HepG2 (cell line): ENCODE results near the gene DAB2IP. TPM values are rescaled to one million over a fixed set of nuclear protein-coding genes. Genes with fewer than 3 reads are reported as not detected.

ENCODE experiments used
- ATAC-seq: fragments of 200-7000 bp; cut with Tn5 transposase; 3 replicates; pipeline ENCODE4 v1.9.1; 2020; ENCODE audit warnings: mild to moderate bottlenecking, moderate library complexity
- BruUV-seq: library from RNA; stranded (reverse); fragments of 400-500 nt; replicated peaks from 2 replicates; lab custom pipeline; 2021; lab: Mats Ljungman, UMichigan
- CTCF ChIA-PET: fragments of 300-600 bp; formaldehyde crosslinking; extraction: SDS; loops from one replicate; lab custom pipeline; 2021; ENCODE audit warnings: low total read pairs, inconsistent platforms, low intra/inter-chr PET ratio; lab: Yijun Ruan, JAX
- POLR2A ChIA-PET: fragments of 350-600 bp; sonication (Branson Sonifier 250); formaldehyde crosslinking; loops from one replicate; lab custom pipeline; 2020; ENCODE audit warnings: antibody characterized with exemption, inconsistent platforms; lab: Yijun Ruan, JAX
- DNase-seq: peaks from one replicate; pipeline ENCODE4 v3.0.0-alpha.2; 2015; ENCODE audit warnings: low spot score
- FAIRE-seq: peaks from 3 replicates; lab custom pipeline; 2011; peaks lifted over from hg19 to GRCh38; lab: Jason Lieb, UNC
- H2AFZ ChIP-seq: one replicate; pipeline ENCODE4 v1.6.1; 2011; ENCODE audit warnings: low read length, inconsistent platforms
- H3K27ac ChIP-seq: fragments of 300-600 bp; 3 replicates; pipeline ENCODE4 v1.8.0; 2011; ENCODE audit warnings: mixed run types, mild to moderate bottlenecking, mixed read lengths, low read length, inconsistent platforms; ENCODE audit not compliant: insufficient read depth; ENCODE audit errors: extremely low read length
- H3K27me3 ChIP-seq, 2 experiments: fragments of 200-600 bp in 1 of 2; 2 replicates in 1 of 2; 3 replicates in 1 of 2; pipeline versions ENCODE4 v1.6.0 to v1.8.0; 2011; ENCODE audit warnings: low read length in 2 of 2, mild to moderate bottlenecking in 2 of 2, moderate library complexity in 2 of 2, inconsistent platforms in 1 of 2; ENCODE audit not compliant: insufficient read depth in 2 of 2, control insufficient read depth in 1 of 2
- H3K36me3 ChIP-seq, 2 experiments: fragments of 200-600 bp in 1 of 2; replicated peaks in 1 of 2; 2 replicates in 1 of 2; 3 replicates in 1 of 2; pipeline versions ENCODE4 v1.5.1 to v1.8.0; 2011; ENCODE audit warnings: low read length in 2 of 2, inconsistent platforms in 1 of 2; ENCODE audit not compliant: insufficient read depth in 2 of 2, control insufficient read depth in 1 of 2
- H3K4me1 ChIP-seq: 2 replicates; pipeline ENCODE4 v1.5.1; 2012; ENCODE audit warnings: low read length, inconsistent platforms; ENCODE audit not compliant: insufficient read depth
- H3K4me2 ChIP-seq: 2 replicates; pipeline ENCODE4 v1.6.0; 2011; ENCODE audit warnings: low read depth, low read length, inconsistent platforms
- H3K4me3 ChIP-seq, 3 experiments: fragments of 200-600 bp in 1 of 3; sonication (generic), shearing (Covaris generic) in 1 of 3; replicated peaks in 1 of 3; 2 replicates each; pipeline ENCODE4 v1.5.1; 2011 to 2016; ENCODE audit warnings: low read length in 3 of 3, inconsistent platforms in 2 of 3, low read depth in 2 of 3, mild to moderate bottlenecking in 2 of 3, control low read depth in 1 of 3, mixed read lengths in 1 of 3; ENCODE audit not compliant: insufficient read depth in 1 of 3
- H3K79me2 ChIP-seq: one replicate; pipeline ENCODE4 v1.6.1; 2011; ENCODE audit warnings: low read length, inconsistent platforms; ENCODE audit not compliant: insufficient read depth
- H3K9ac ChIP-seq: 2 replicates; pipeline ENCODE4 v1.6.0; 2011; ENCODE audit warnings: mild to moderate bottlenecking, low read depth, low read length, inconsistent platforms; ENCODE audit not compliant: insufficient read depth
- H3K9me3 ChIP-seq: 2 replicates; pipeline ENCODE4 v1.5.1; 2012; ENCODE audit warnings: mild to moderate bottlenecking, low read length
- H4K20me1 ChIP-seq: 2 replicates; pipeline ENCODE4 v1.6.0; 2011; ENCODE audit warnings: inconsistent platforms, mild to moderate bottlenecking, low read length, moderate library complexity; ENCODE audit not compliant: insufficient read depth
- FOXP4 ChIP-seq: sonication (generic); formaldehyde crosslinking; IDR thresholded peaks from 2 replicates; pipeline ENCODE4 v1.4.0; 2020; ENCODE audit warnings: missing genetic modification reagents
- GPBP1L1 ChIP-seq: sonication (generic); formaldehyde crosslinking; IDR thresholded peaks from 2 replicates; pipeline ENCODE4 v1.5.0; 2020; ENCODE audit warnings: mild to moderate bottlenecking, missing genetic modification reagents
- HMGXB4 ChIP-seq, 2 experiments: sonication (generic) in 1 of 2; formaldehyde crosslinking in 1 of 2; IDR thresholded peaks; 2 replicates each; pipeline versions ENCODE4 v1.4.0 to v1.6.1; 2018 to 2020; ENCODE audit warnings: missing genetic modification reagents in 2 of 2, borderline replicate concordance in 1 of 2, low read depth in 1 of 2, mild to moderate bottlenecking in 1 of 2, missing biosample characterization in 1 of 2
- HNRNPLL ChIP-seq: fragments of 200-400 bp; formaldehyde crosslinking; IDR thresholded peaks from 2 replicates; pipeline ENCODE4 v1.6.1; 2017; ENCODE audit warnings: mild to moderate bottlenecking, low read depth, low read length; ENCODE audit not compliant: poor library complexity, severe bottlenecking
- KAT7 ChIP-seq: IDR thresholded peaks from 2 replicates; pipeline ENCODE4 v1.6.1; 2018; ENCODE audit warnings: borderline replicate concordance, missing compliant biosample characterization
- KLF16 ChIP-seq, 2 experiments: sonication (generic) in 1 of 2; formaldehyde crosslinking in 1 of 2; IDR thresholded peaks; 2 replicates each; pipeline versions ENCODE4 v1.6.1 to v1.8.0; 2016 to 2023; ENCODE audit warnings: missing genetic modification reagents in 2 of 2, missing compliant biosample characterization in 1 of 2
- NPAS2 ChIP-seq: sonication (generic); formaldehyde crosslinking; IDR thresholded peaks from 2 replicates; pipeline ENCODE4 v1.8.0; 2022; ENCODE audit warnings: mild to moderate bottlenecking, missing genetic modification reagents, borderline replicate concordance
- NR2F2 ChIP-seq: IDR thresholded peaks from 2 replicates; pipeline ENCODE4 v1.6.1; 2012; ENCODE audit warnings: low read depth, inconsistent platforms, borderline replicate concordance
- PCBP2 ChIP-seq: fragments of 200-400 bp; formaldehyde crosslinking; optimal IDR thresholded peaks from 2 replicates; pipeline ENCODE3; 2018; ENCODE audit warnings: low read length, low read depth; ENCODE audit not compliant: poor library complexity, severe bottlenecking
- SNAPC2 ChIP-seq: sonication (generic); formaldehyde crosslinking; IDR thresholded peaks from 2 replicates; pipeline ENCODE4 v1.8.1; 2022; ENCODE audit warnings: mild to moderate bottlenecking, missing genetic modification reagents
- ZBTB20 ChIP-seq: sonication (generic); formaldehyde crosslinking; IDR thresholded peaks from 2 replicates; pipeline ENCODE4 v1.8.1; 2023; ENCODE audit warnings: missing genetic modification reagents, low read depth, mild to moderate bottlenecking, borderline replicate concordance
- ZIK1 ChIP-seq: sonication (generic); formaldehyde crosslinking; IDR thresholded peaks from 2 replicates; pipeline ENCODE4 v1.5.0; 2020; ENCODE audit warnings: mild to moderate bottlenecking, low read depth, missing genetic modification reagents, borderline replicate concordance
- ZKSCAN1 ChIP-seq: fragments of 150-350 bp; IDR thresholded peaks from 2 replicates; pipeline ENCODE4 v1.6.1; 2014; ENCODE audit warnings: low read length
- ZNF264 ChIP-seq: sonication (generic); formaldehyde crosslinking; IDR thresholded peaks from 2 replicates; pipeline ENCODE4 v1.4.0; 2020; ENCODE audit warnings: missing genetic modification reagents
- ZNF282 ChIP-seq: fragments of 450-650 bp; IDR thresholded peaks from 2 replicates; pipeline ENCODE4 v1.6.1; 2018; ENCODE audit not compliant: partially characterized antibody
- ZNF510 ChIP-seq: sonication (generic); formaldehyde crosslinking; IDR thresholded peaks from 2 replicates; pipeline ENCODE4 v1.4.0; 2020; ENCODE audit warnings: low read depth, mild to moderate bottlenecking, missing genetic modification reagents
- ZNF563 ChIP-seq: sonication (generic); formaldehyde crosslinking; IDR thresholded peaks from 2 replicates; pipeline ENCODE4 v1.8.0; 2022; ENCODE audit warnings: mild to moderate bottlenecking, moderate library complexity, missing genetic modification reagents
- WGBS: methylation state at CpG from one replicate; pipeline ENCODE4 v1.1.6; 2017; ENCODE audit warnings: low lambda C conversion rate; 5-methylcytosine and 5-hydroxymethylcytosine counted together
- in situ Hi-C: cut with HindIII; loops from 2 replicates; pipeline ENCODE4 v1.10.0; 2017; ENCODE audit warnings: low pct_unique_long_range_greater_than_20kb; ENCODE audit not compliant: extremely low pct_ligation_motif_present
- intact Hi-C: fragments of 100-400 bp; cut with micrococcal nuclease; formaldehyde crosslinking; loops from one replicate; pipeline ENCODE4 v1.10.0; 2022; ENCODE audit not compliant: unreplicated experiment
- polyA plus RNA-seq, 8 experiments: library from polyadenylated mRNA; depleted of rRNA in 3 of 8; stranded (reverse) in 7 of 8; unstranded in 1 of 8; fragments of >200 nt; fragmentation: Illumina TruSeq in 4 of 8; extraction: Trizol in 4 of 8; gene quantifications; 2 replicates each; pipeline versions ENCODE4 v1.2.1 to v1.2.3, GENCODE V29; 2011 to 2016; ENCODE audit warnings: low read depth in 4 of 8, missing spikeins in 1 of 8, mixed read lengths in 1 of 8; ENCODE audit not compliant: insufficient read depth in 1 of 8
- total RNA-seq, 5 experiments: library from RNA; depleted of rRNA; stranded (reverse); fragments of >200 nt; fragmentation: Illumina TruSeq; extraction: Trizol; gene quantifications; 2 replicates each; pipeline ENCODE4 v1.2.3, GENCODE V29; 2016; ENCODE audit warnings: low read depth in 1 of 5

The DAB2IP gene
- total and polyA plus RNA-seq, 2 of the 13 experiments (the other 11 are each of a cell fraction or from before 2014, with no cell fraction given), result 25.3 to 37.9 TPM

GRCh38 chr9:121634329-121635261 is 16.8 kb upstream of the DAB2IP start:
- no peak overlapping the region for H3K27ac ChIP-seq
- H3K36me3 ChIP-seq, result no peaks in the 10 kb centered on the region
- ATAC-seq (peak; percentile 79), FAIRE-seq (no peak), DNase-seq (peak; percentile 57)
- in situ Hi-C loops, result no loop called here
- intact Hi-C loops, result loop anchor here (1.0 to 5.0 kb wide), 3 partner anchors 50 to 228 kb away; no protein-coding TSS in a partner anchor
- BruUV-seq, result no TSS peak
- ChIA-PET CTCF (interaction anchor here (1.2 to 2.4 kb wide), 3 partner anchors 50 to 358 kb away, joined by 3 to 9 read pairs (median 4); no protein-coding TSS in a partner anchor), POLR2A (interaction anchor here (0.8 to 2.1 kb wide), 3 partner anchors 12 to 207 kb away, joined by 3 to 5 read pairs (median 3); no protein-coding TSS in a partner anchor)
- no peaks in the 10 kb centered on the region for H3K79me2 ChIP-seq
- H4K20me1 ChIP-seq, result no peaks in the 10 kb centered on the region
- H2AFZ ChIP-seq, result peak overlapping the region; percentile 39
- 21% methylated on average over 19 of the region's 20 CpGs for WGBS
- peak overlapping the region; percentile 19 for H3K9ac ChIP-seq
- H3K9me3 ChIP-seq, result no peaks in the 10 kb centered on the region; the same call in 1 of the 2 replicates
- peak overlapping the region; percentile 67 for H3K4me2 ChIP-seq
- peak overlapping the region; percentile 23 to 63 (median 30); a peak in 4 of 6 replicates for H3K4me3 ChIP-seq
- peaks cover 52% of the 10 kb centered on the region for H3K4me1 ChIP-seq
- H3K27me3 ChIP-seq, result no peaks in the 10 kb centered on the region
- TF ChIP-seq HMGXB4 (CRISPR knock-in tag; IDR thresholded peaks at IDR 0.05; ENCODE audit: borderline replicate concordance in 1 of 2, low read depth in 1 of 2) (peak in 1 of 2 experiments; percentile 49; a peak in 1 of 4 replicates), NPAS2 (no peak), KLF16 (CRISPR knock-in tag; IDR thresholded peaks at IDR 0.05) (no peak), SNAPC2 (CRISPR knock-in tag) (no peak), KAT7 (CRISPR knock-in tag) (no peak), ZBTB20 (CRISPR knock-in tag) (no peak), NR2F2 (no peak), GPBP1L1 (no peak), FOXP4 (CRISPR knock-in tag) (0 out of 2 replicates have a peak, but pooled peaks have one; percentile 22), PCBP2 (no peak), ZNF510 (CRISPR knock-in tag) (no peak), ZNF282 (no peak), ZIK1 (no peak), ZNF264 (CRISPR knock-in tag) (no peak), ZNF563 (CRISPR knock-in tag) (no peak), ZKSCAN1 (no peak), HNRNPLL (peak; percentile 24)
